ENCODE results near the gene ARHGEF2.

Gene ARHGEF2

DNA sequence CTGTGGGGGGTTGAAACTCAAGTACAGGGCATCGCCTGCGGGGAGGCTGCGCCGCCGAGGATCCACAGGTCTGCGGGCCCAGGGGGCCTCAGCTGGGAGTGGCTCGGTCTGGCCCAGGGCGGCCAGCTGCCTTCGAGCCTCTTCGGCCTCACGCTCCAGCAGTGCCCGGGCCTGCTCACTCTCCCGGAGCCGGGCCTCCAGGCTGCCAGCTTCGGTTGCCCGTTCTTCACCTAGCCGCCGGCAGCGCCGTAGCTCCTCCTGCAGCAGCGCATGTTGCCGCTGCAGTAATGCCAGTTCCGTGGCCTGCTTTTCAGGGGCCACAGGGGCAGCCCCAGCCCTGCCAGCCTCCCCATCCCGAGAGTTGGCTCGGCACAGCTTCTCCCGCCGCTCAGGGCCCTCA lies 27.5 kb downstream of the ARHGEF2 start:
- Histone ChIP-seq H3K9ac (ENCODE audit: low read depth, low read length) (no peak overlapping the region), H3K4me3 (ENCODE audit: low read length) (no peak overlapping the region), H3K27ac (ENCODE audit: low read length) (no peak overlapping the region), H3K36me3 (ENCODE audit: insufficient read depth, low read depth, low read length) (peaks cover 95% of the 10 kb centered on the region), H3K9me3 (ENCODE audit: insufficient read depth, low read depth, low read length) (no peaks in the 10 kb centered on the region), H3K4me1 (ENCODE audit: insufficient read depth, low read length) (peaks cover 10% of the 10 kb centered on the region), H3K27me3 (ENCODE audit: insufficient read depth, low read length) (no peaks in the 10 kb centered on the region)

DNA sequence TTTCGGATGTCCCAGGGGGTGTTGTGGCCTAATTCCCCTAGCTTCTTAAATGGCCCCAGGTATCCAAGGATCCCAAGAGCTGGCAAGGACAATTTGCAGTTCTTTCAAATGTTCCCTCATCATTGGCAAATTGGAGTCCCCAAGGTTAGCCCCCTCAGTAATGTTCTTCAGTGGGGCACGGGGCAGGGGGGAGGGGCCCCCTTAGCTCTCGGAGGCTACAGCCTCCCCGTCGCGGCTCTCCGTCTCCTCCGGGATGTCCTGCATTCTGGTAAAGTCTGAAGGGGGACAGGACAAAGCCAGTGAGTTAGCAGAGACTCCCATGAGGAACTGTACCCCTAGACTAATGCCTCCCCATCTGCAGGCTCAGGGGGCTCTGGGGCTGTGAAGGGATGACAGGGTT lies 30.6 kb downstream of the ARHGEF2 start:
- H3K27me3 ChIP-seq (ENCODE audit: insufficient read depth, low read length), result no peaks in the 10 kb centered on the region
- H3K27ac ChIP-seq (ENCODE audit: low read length), result no peak overlapping the region
- H3K4me3 ChIP-seq (ENCODE audit: low read length), result no peak overlapping the region
- no peak overlapping the region for H3K9ac ChIP-seq (ENCODE audit: low read depth, low read length)
- peaks cover 10% of the 10 kb centered on the region for H3K4me1 ChIP-seq (ENCODE audit: insufficient read depth, low read length)
- no peaks in the 10 kb centered on the region for H3K9me3 ChIP-seq (ENCODE audit: insufficient read depth, low read depth, low read length)
- peaks cover 64% of the 10 kb centered on the region for H3K36me3 ChIP-seq (ENCODE audit: insufficient read depth, low read depth, low read length)

DNA sequence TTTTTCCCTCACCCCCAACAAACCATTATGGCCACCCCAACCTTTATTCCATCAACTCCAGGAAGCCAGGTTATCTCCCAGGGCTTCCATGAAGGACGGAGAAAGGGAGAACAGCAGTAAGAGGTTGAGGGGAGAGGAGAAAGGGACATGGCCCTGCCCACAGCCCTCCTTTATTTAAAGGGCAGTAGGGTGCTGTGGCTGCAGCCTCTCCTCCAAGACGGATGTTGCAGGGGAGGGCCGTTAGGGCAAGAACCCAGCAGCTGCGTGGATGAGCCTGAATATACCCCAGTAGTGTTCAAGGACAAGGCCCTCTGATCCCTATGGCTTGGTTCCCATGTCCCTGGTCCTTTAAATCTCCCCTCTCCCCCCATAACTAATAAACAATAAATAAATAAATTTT lies 31.1 kb downstream of the ARHGEF2 start:
- H3K27me3 ChIP-seq (ENCODE audit: insufficient read depth, low read length), result no peaks in the 10 kb centered on the region
- peaks cover 60% of the 10 kb centered on the region for H3K36me3 ChIP-seq (ENCODE audit: insufficient read depth, low read depth, low read length)
- no peak overlapping the region for H3K4me3 ChIP-seq (ENCODE audit: low read length)
- H3K27ac ChIP-seq (ENCODE audit: low read length), result no peak overlapping the region
- H3K4me1 ChIP-seq (ENCODE audit: insufficient read depth, low read length), result peaks cover 10% of the 10 kb centered on the region
- H3K9me3 ChIP-seq (ENCODE audit: insufficient read depth, low read depth, low read length), result no peaks in the 10 kb centered on the region
- H3K9ac ChIP-seq (ENCODE audit: low read depth, low read length), result no peak overlapping the region

DNA sequence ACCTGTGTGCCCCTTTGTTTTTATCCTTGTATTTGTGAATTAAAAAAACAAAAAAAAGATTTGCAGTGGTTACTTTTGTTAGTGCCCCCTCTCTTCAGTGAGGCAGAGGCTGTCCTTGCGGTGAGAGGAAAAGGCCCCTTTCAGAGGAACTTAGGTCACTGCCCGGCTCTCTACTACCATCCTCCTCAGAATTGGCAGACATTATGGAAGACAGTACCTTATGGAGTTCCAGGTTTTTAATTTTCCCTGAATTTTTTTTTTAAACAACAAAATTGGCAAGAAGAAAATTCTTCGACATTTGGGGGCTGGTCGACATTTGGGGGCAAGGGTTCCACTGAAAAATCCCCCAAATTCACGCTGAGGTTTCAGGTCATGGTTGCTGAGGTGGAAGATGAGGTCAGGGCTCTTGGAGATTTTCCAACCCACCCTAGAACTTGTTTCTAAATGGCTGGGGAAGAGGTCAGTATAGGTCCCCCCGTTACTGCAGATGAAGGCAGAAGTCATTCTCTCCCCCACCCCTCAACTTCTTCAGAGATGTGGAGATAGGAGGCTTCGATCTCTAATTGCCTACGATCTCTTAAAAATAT lies 31.6 kb downstream of the ARHGEF2 start:
- Histone ChIP-seq H3K27ac (ENCODE audit: low read length) (no peak overlapping the region), H3K36me3 (ENCODE audit: insufficient read depth, low read depth, low read length) (peaks cover 54% of the 10 kb centered on the region), H3K9ac (ENCODE audit: low read depth, low read length) (0 out of 2 replicates have a peak overlapping the region, but pooled peaks have one; percentile 4), H3K4me3 (ENCODE audit: low read length) (no peak overlapping the region), H3K4me1 (ENCODE audit: insufficient read depth, low read length) (peaks cover 10% of the 10 kb centered on the region), H3K9me3 (ENCODE audit: insufficient read depth, low read depth, low read length) (no peaks in the 10 kb centered on the region), H3K27me3 (ENCODE audit: insufficient read depth, low read length) (no peaks in the 10 kb centered on the region)

DNA sequence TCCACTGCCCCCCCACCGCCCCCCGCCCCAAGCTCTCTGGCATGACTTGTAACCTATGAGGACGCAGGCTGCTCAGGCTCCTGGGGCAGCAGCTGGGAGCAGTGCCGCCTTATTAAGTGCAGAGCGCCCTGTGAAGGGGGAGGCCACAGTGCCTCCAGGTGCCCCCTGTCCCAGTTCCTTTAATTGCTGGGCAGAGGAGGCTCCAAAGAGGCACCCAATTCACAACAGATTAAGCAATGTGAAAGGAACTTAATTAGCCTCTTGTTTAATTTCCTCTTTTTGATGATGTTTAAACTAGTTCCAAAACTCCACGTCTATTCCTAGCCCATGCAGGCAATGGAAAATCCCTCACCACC lies 33.9 kb downstream of the ARHGEF2 start:
- Histone ChIP-seq H3K27ac (ENCODE audit: low read length) (no peak overlapping the region), H3K9ac (ENCODE audit: low read depth, low read length) (no peak overlapping the region), H3K4me1 (ENCODE audit: insufficient read depth, low read length) (peaks cover 16% of the 10 kb centered on the region), H3K27me3 (ENCODE audit: insufficient read depth, low read length) (no peaks in the 10 kb centered on the region), H3K36me3 (ENCODE audit: insufficient read depth, low read depth, low read length) (peaks cover 33% of the 10 kb centered on the region), H3K9me3 (ENCODE audit: insufficient read depth, low read depth, low read length) (no peaks in the 10 kb centered on the region), H3K4me3 (ENCODE audit: low read length) (no peak overlapping the region)

DNA sequence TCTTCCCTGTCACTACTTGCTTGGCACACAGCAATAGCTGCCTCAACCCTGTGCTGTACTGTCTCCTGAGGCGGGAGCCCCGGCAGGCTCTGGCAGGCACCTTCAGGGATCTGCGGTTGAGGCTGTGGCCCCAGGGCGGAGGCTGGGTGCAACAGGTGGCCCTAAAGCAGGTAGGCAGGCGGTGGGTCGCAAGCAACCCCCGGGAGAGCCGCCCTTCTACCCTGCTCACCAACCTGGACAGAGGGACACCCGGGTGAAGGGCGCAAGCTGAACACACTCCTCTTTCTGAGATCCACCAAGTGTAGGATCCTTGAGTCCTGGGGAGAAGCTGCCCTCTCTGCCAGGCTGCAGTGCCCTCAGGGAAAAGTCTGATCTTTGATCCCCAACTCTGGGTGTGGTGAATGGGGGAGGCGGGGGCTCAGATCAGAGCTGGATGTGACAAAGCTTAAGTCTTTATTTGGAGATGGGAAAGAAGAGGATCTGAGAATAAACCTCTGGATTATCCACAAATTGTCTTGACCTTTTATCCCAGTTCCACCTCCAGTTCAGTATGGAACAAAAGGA lies 35.7 kb downstream of the ARHGEF2 start:
- no peak overlapping the region for H3K9ac ChIP-seq (ENCODE audit: low read depth, low read length)
- H3K9me3 ChIP-seq (ENCODE audit: insufficient read depth, low read depth, low read length), result no peaks in the 10 kb centered on the region
- H3K4me1 ChIP-seq (ENCODE audit: insufficient read depth, low read length), result peaks cover 16% of the 10 kb centered on the region
- no peak overlapping the region for H3K4me3 ChIP-seq (ENCODE audit: low read length)
- no peak overlapping the region for H3K27ac ChIP-seq (ENCODE audit: low read length)
- no peaks in the 10 kb centered on the region for H3K27me3 ChIP-seq (ENCODE audit: insufficient read depth, low read length)
- peaks cover 18% of the 10 kb centered on the region for H3K36me3 ChIP-seq (ENCODE audit: insufficient read depth, low read depth, low read length)

DNA sequence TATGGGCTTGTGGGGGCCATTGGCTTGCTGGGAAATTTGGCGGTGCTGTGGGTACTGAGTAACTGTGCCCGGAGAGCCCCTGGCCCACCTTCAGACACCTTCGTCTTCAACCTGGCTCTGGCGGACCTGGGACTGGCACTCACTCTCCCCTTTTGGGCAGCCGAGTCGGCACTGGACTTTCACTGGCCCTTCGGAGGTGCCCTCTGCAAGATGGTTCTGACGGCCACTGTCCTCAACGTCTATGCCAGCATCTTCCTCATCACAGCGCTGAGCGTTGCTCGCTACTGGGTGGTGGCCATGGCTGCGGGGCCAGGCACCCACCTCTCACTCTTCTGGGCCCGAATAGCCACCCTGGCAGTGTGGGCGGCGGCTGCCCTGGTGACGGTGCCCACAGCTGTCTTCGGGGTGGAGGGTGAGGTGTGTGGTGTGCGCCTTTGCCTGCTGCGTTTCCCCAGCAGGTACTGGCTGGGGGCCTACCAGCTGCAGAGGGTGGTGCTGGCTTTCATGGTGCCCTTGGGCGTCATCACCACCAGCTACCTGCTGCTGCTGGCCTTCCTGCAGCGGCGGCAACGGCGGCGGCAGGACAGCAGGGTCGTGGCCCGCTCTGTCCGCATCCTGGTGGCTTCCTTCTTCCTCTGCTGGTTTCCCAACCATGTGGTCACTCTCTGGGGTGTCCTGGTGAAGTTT lies 36.4 kb downstream of the ARHGEF2 start:
- Histone ChIP-seq H3K4me1 (ENCODE audit: insufficient read depth, low read length) (peaks cover 16% of the 10 kb centered on the region), H3K27ac (ENCODE audit: low read length) (no peak overlapping the region), H3K36me3 (ENCODE audit: insufficient read depth, low read depth, low read length) (peaks cover 11% of the 10 kb centered on the region), H3K9me3 (ENCODE audit: insufficient read depth, low read depth, low read length) (no peaks in the 10 kb centered on the region), H3K4me3 (ENCODE audit: low read length) (no peak overlapping the region), H3K27me3 (ENCODE audit: insufficient read depth, low read length) (no peaks in the 10 kb centered on the region), H3K9ac (ENCODE audit: low read depth, low read length) (no peak overlapping the region)

DNA sequence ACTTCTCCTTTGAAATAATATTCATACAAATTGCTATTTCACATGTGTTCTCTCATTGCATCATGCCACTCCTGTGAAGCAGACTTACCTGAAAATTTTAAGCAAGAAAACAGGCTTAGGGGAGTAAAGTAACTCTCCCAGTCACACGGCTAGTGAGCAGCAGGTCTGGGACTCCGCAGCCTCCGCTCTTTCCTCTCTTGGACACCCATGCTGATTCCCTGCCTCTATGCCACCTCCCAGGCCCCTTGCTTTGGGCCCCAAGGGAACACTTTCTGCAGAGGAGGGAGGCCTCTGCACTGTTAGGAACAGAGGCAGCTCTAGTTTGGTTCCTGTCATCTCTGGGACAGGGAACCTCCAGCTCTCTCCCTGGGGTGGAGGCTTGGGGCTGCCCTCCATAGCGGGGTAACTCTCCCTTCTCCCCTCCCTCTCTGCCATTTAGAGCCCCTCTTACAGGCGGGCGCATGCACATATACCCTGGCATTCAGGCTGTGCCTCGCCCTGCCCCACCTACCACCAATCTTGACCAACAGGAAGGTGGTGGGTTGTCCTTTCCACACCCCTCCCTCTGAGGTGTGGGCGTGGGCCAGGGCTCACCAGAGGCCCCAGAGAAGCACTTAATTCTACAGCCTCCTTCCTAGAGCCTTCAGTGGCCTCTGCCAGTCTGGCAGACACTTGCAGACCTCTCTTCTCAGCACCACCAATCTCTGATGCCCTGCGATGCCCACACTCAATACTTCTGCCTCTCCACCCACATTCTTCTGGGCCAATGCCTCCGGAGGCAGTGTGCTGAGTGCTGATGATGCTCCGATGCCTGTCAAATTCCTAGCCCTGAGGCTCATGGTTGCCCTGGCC lies 37.1 kb downstream of the ARHGEF2 start, which contains the start of gene RXFP4:
RXFP4 (plus strand) TSS at position 646 of the 852 bp plus-strand sequence; CDS start at position 718, 72 bp downstream.
- Histone ChIP-seq H3K4me1 (ENCODE audit: insufficient read depth, low read length) (peaks cover 10% of the 10 kb centered on the region), H3K9ac (ENCODE audit: low read depth, low read length) (0 out of 2 replicates have a peak within 1 kb of the TSS, but pooled peaks have one; percentile 7), H3K4me3 (ENCODE audit: low read length) (no peak within 1 kb of the TSS), H3K36me3 (ENCODE audit: insufficient read depth, low read depth, low read length) (peaks cover 3% of the 10 kb centered on the region), H3K27ac (ENCODE audit: low read length) (no peak within 1 kb of the TSS), H3K27me3 (ENCODE audit: insufficient read depth, low read length) (no peaks in the 10 kb centered on the region), H3K9me3 (ENCODE audit: insufficient read depth, low read depth, low read length) (no peaks in the 10 kb centered on the region)

DNA sequence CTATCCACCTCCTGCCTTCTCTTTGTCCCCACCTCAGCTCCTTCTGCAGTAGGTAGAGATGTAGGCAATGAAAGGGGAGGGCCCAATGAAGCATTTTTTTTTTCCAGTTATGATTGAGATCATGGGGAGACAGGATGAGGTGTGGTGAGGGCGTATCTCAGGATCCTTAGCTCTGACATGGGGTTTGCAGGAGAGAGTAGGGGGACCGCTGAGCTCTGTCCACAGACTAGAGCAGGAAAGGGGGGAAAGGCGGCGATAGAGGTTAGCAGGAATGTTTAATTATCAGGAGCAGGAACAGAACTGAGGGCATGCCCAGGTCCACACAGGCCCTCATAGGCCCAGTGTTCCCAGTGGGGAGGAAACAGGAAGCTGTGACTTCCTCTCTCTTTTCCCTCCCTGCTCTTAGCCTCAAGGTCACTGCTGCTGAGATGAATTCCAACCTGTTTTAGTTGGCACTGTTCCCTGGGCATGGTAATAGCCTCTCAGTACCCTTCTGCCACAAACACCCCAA lies 37.8 kb downstream of the ARHGEF2 start:
- Histone ChIP-seq H3K4me1 (ENCODE audit: insufficient read depth, low read length) (peaks cover 6% of the 10 kb centered on the region; the same call in 1 of the 2 replicates), H3K9ac (ENCODE audit: low read depth, low read length) (0 out of 2 replicates have a peak overlapping the region, but pooled peaks have one; percentile 7), H3K9me3 (ENCODE audit: insufficient read depth, low read depth, low read length) (no peaks in the 10 kb centered on the region), H3K36me3 (ENCODE audit: insufficient read depth, low read depth, low read length) (no peaks in the 10 kb centered on the region; the same call in 1 of the 2 replicates), H3K27me3 (ENCODE audit: insufficient read depth, low read length) (no peaks in the 10 kb centered on the region), H3K27ac (ENCODE audit: low read length) (no peak overlapping the region), H3K4me3 (ENCODE audit: low read length) (no peak overlapping the region)

DNA sequence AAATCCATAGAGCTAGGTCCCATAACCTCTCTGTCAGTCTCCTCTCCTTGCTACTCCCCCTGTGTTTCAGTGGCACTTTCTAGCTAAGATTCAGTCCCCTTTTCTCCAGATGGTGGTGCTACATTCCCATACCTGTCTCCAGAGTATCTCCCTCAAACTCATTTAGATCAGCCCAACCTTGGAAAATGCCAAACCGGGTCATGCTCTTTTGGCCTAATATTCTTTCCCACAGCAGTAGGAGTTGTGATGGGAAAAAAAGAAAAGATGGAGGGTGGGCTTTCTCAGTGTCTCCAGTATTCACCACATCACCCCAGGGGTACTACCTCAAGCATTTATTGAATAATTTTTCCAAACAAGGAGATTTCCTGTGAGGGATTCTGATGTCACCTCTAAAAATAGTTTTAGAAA lies 40.1 kb downstream of the ARHGEF2 start:
- H3K27me3 ChIP-seq (ENCODE audit: insufficient read depth, low read length), result no peaks in the 10 kb centered on the region
- no peak overlapping the region for H3K27ac ChIP-seq (ENCODE audit: low read length)
- H3K9me3 ChIP-seq (ENCODE audit: insufficient read depth, low read depth, low read length), result no peaks in the 10 kb centered on the region
- 0 out of 2 replicates have a peak, but pooled peaks cover 6% of the 10 kb centered on the region for H3K4me1 ChIP-seq (ENCODE audit: insufficient read depth, low read length)
- H3K36me3 ChIP-seq (ENCODE audit: insufficient read depth, low read depth, low read length), result peaks cover 5% of the 10 kb centered on the region; the same call in 1 of the 2 replicates
- H3K9ac ChIP-seq (ENCODE audit: low read depth, low read length), result no peak overlapping the region
- H3K4me3 ChIP-seq (ENCODE audit: low read length), result no peak overlapping the region

DNA sequence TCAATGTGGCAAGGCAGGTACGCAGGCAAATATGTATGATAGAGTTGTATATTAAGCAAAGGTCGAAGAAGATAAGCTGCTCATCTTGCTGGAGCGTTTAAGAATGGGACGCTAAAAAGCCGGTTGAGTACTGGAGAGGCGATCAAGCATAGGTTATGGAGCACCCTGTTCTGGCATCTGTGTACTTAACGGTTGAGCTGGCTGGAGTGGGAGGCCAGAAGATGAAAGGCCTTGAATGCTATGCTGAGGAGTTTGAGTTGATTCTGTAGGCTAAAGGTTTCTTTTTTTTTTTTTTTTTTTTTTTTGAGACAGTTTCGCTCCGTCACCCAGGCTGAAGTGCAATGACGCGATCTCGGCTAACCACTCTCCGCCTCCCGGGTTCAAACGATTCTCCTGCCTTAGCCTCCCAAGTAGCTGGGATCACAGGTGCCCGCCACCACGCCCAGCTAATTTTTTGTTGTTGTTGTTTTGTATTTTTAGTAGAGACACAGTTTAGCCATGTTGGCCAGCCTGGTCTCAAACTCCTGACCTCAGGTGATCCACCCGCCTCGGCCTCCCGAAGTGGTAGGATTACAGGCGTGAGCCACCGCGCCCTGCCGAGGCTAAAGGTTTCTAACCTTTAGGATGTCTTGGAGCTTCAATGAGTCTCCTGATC lies 43.3 kb downstream of the ARHGEF2 start:
- Histone ChIP-seq H3K4me1 (ENCODE audit: insufficient read depth, low read length) (peaks cover 5% of the 10 kb centered on the region; the same call in 1 of the 2 replicates), H3K9ac (ENCODE audit: low read depth, low read length) (peak overlapping the region; percentile 96), H3K27ac (ENCODE audit: low read length) (peak overlapping the region; percentile 99), H3K27me3 (ENCODE audit: insufficient read depth, low read length) (no peaks in the 10 kb centered on the region), H3K36me3 (ENCODE audit: insufficient read depth, low read depth, low read length) (peaks cover 37% of the 10 kb centered on the region), H3K4me3 (ENCODE audit: low read length) (peak overlapping the region; percentile 81), H3K9me3 (ENCODE audit: insufficient read depth, low read depth, low read length) (no peaks in the 10 kb centered on the region)
